Neuronal stem cell (in vitro differentiated cells): ENCODE results near the gene ZNF77.
"Not testable (repeated sequence)": the region's sequence is repeated elsewhere in the genome, so short reads cannot be mapped to it uniquely, and the experiment has no call there.

Experiments
- DNase-seq: peaks from one replicate; pipeline ENCODE4 v3.0.0-alpha.2; 2013; ENCODE audit warnings: low spot score
- H2AFZ ChIP-seq: one replicate; pipeline ENCODE4 v1.6.1; 2013; ENCODE audit warnings: mild to moderate bottlenecking, low read length, inconsistent platforms
- H2AK5ac ChIP-seq: 2 replicates; pipeline ENCODE4 v1.6.1; 2013; ENCODE audit warnings: low read depth, mild to moderate bottlenecking, inconsistent platforms, low read length, moderate library complexity, mixed read lengths
- H2BK120ac ChIP-seq: 2 replicates; pipeline ENCODE4 v1.6.1; 2013; ENCODE audit warnings: low read depth, mild to moderate bottlenecking, inconsistent platforms, low read length, moderate library complexity, mixed read lengths
- H2BK12ac ChIP-seq: one replicate; pipeline ENCODE4 v1.6.1; 2013; ENCODE audit warnings: low read length, inconsistent platforms
- H2BK15ac ChIP-seq: 2 replicates; pipeline ENCODE4 v1.6.1; 2013; ENCODE audit warnings: mild to moderate bottlenecking, low read length, inconsistent platforms, mixed read lengths
- H2BK5ac ChIP-seq: one replicate; pipeline ENCODE4 v1.6.1; 2013; ENCODE audit warnings: inconsistent platforms, mild to moderate bottlenecking, low read length, moderate library complexity
- H3K14ac ChIP-seq: one replicate; pipeline ENCODE4 v1.6.1; 2013; ENCODE audit warnings: low read length, inconsistent platforms
- H3K18ac ChIP-seq: 2 replicates; pipeline ENCODE4 v1.6.1; 2013; ENCODE audit warnings: low read length, inconsistent platforms
- H3K23ac ChIP-seq: 2 replicates; pipeline ENCODE4 v1.6.1; 2013; ENCODE audit warnings: low read depth, mild to moderate bottlenecking, mixed read lengths, low read length, inconsistent platforms; ENCODE audit not compliant: poor library complexity
- H3K27ac ChIP-seq: replicated peaks from 3 replicates; pipeline ENCODE4 v1.5.1; 2013; ENCODE audit warnings: low read length, inconsistent platforms
- H3K27me3 ChIP-seq, 3 experiments: 2 replicates each; pipeline ENCODE4 v1.6.1; 2013; ENCODE audit warnings: low read length in 3 of 3, mild to moderate bottlenecking in 2 of 3, inconsistent platforms in 1 of 3, low read depth in 1 of 3, mixed read lengths in 1 of 3, moderate library complexity in 1 of 3; ENCODE audit not compliant: control insufficient read depth in 3 of 3, insufficient read depth in 3 of 3
- H3K36me3 ChIP-seq, 2 donors: replicated peaks in 1 of 2; 2 replicates each; pipeline ENCODE4 v1.6.1; 2013; ENCODE audit warnings: low read length in 2 of 2; ENCODE audit not compliant: control insufficient read depth in 2 of 2, insufficient read depth in 2 of 2
- H3K4ac ChIP-seq: 2 replicates; pipeline ENCODE4 v1.6.1; 2013; ENCODE audit warnings: inconsistent platforms, mild to moderate bottlenecking, low read length, moderate library complexity
- H3K4me1 ChIP-seq, 2 donors: 1 replicate in 1 of 2; 2 replicates in 1 of 2; pipeline ENCODE4 v1.6.1; 2013; ENCODE audit warnings: low read length in 2 of 2, low read depth in 1 of 2; ENCODE audit not compliant: control insufficient read depth in 2 of 2, insufficient read depth in 1 of 2
- H3K4me2 ChIP-seq: one replicate; pipeline ENCODE4 v1.6.1; 2013; ENCODE audit warnings: mild to moderate bottlenecking, low read length, inconsistent platforms; ENCODE audit not compliant: insufficient read depth, poor library complexity, severe bottlenecking
- H3K4me3 ChIP-seq, 2 donors: 2 replicates each; pipeline ENCODE4 v1.5.1; 2013; ENCODE audit warnings: low read length in 2 of 2, mild to moderate bottlenecking in 2 of 2, inconsistent platforms in 1 of 2, moderate library complexity in 1 of 2
- H3K79me1 ChIP-seq: one replicate; pipeline ENCODE4 v1.6.1; 2013; ENCODE audit warnings: low read depth, mild to moderate bottlenecking, inconsistent platforms, low read length, moderate library complexity
- H3K9ac ChIP-seq: one replicate; pipeline ENCODE4 v1.6.1; 2013; ENCODE audit warnings: mild to moderate bottlenecking, low read depth, low read length, inconsistent platforms; ENCODE audit not compliant: poor library complexity
- H3K9me3 ChIP-seq, 2 donors: replicated peaks in 1 of 2; 2 replicates each; pipeline versions ENCODE3 to v1.6.1; 2013; ENCODE audit warnings: low read length in 2 of 2, mild to moderate bottlenecking in 2 of 2, inconsistent platforms in 1 of 2, low read depth in 1 of 2, mixed read lengths in 1 of 2, moderate library complexity in 1 of 2; ENCODE audit not compliant: control insufficient read depth in 2 of 2, insufficient read depth in 1 of 2
- H4K8ac ChIP-seq: one replicate; pipeline ENCODE4 v1.6.1; 2013; ENCODE audit warnings: low read depth, mild to moderate bottlenecking, inconsistent platforms, low read length, moderate library complexity
- H4K91ac ChIP-seq: one replicate; pipeline ENCODE4 v1.6.1; 2013; ENCODE audit warnings: low read length, low read depth, mild to moderate bottlenecking, inconsistent platforms; ENCODE audit not compliant: poor library complexity
- WGBS, 2 donors: extraction: QIAGEN DNeasy Blood & Tissue Kit; methylation state at CpG; one replicate each; pipeline ENCODE4 v1.1.7; 2013; ENCODE audit warnings: missing lambda C conversion rate in 2 of 2, mixed read lengths in 1 of 2; ENCODE audit not compliant: insufficient read length in 2 of 2, insufficient replicate concordance in 1 of 2; ENCODE audit errors: extremely low coverage in 2 of 2; 5-methylcytosine and 5-hydroxymethylcytosine counted together

Gene ZNF77

DNA sequence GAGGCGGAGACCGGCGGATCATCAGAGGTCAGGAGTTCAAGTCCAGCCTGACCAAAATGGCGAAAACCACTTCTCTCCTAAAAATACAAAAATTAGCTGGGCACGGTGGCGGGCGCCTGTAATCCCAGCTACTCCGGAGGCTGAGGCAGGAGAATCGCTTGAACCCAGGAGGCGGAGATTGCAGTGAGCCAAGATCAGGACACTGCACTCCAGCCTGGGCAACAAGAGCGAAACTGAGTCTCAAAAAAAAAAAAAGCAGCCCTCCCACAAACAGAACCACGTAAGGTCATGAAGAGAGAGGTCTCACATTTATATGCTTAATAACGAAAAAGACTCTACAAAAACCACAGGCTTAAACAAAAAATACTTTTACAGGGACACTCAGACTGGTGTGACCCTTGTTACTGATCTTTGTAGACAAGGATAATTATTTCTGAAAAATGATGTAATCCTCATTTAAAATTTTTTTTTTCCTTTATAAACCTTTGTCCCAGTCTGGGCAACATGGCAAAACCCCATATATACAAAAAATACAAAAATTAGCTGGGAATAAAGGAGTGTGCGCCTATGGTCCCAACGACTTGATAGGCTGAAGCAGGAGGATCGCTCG lies 909 bp upstream of the ZNF77 start:
- no peak overlapping the region for H3K27ac ChIP-seq
- no peaks in the 10 kb centered on the region for H3K9me3 ChIP-seq
- no peak overlapping the region for H3K9ac ChIP-seq
- H2BK120ac ChIP-seq, result no peak overlapping the region
- no peak overlapping the region for H2BK5ac ChIP-seq
- H3K23ac ChIP-seq, result peak overlapping the region; percentile 90
- peak overlapping the region; percentile 95 for H3K14ac ChIP-seq
- peaks cover 8 to 10% of the 10 kb centered on the region in 2 donors for H3K4me1 ChIP-seq
- no peak overlapping the region for H2AK5ac ChIP-seq
- H3K36me3 ChIP-seq, result peaks cover 0 to 8% of the 10 kb centered on the region in 2 donors
- no peak overlapping the region for H4K91ac ChIP-seq
- WGBS, 2 donors, result no CpG with 5 or more reads among the region's 17 CpGs
- H3K18ac ChIP-seq, result peak overlapping the region; percentile 94
- peak overlapping the region; percentile 92 to 97 for H3K4me3 ChIP-seq
- H2BK12ac ChIP-seq, result no peak overlapping the region
- no peak for DNase-seq
- no peak overlapping the region for H4K8ac ChIP-seq
- H3K27me3 ChIP-seq, result no peaks in the 10 kb centered on the region
- H3K4me2 ChIP-seq, result peak overlapping the region; percentile 89
- peak overlapping the region; percentile 100 for H2AFZ ChIP-seq
- no peak overlapping the region for H2BK15ac ChIP-seq
- H3K4ac ChIP-seq, result no peak overlapping the region
- H3K79me1 ChIP-seq, result peaks cover 10% of the 10 kb centered on the region

DNA sequence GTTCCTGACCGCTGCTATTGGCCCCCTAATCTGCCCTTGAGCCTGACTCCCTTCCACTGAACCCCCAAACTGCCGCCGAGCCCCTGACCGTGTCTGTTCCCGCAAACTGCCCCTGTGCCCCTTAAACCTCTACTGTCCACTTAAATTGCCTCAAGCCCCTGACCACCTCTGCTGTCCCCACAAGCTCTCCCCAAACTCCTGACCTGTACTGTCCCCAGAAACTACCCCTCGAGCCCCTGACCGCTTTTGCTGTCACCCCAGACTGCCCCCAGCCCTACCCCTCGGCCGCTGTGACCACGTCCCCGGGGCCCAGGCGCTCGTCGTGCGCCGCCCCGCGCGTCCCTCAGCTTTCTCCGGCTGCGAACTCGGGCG lies 382 bp downstream of the ZNF77 start:
- H3K27me3 ChIP-seq, result no peaks in the 10 kb centered on the region

DNA sequence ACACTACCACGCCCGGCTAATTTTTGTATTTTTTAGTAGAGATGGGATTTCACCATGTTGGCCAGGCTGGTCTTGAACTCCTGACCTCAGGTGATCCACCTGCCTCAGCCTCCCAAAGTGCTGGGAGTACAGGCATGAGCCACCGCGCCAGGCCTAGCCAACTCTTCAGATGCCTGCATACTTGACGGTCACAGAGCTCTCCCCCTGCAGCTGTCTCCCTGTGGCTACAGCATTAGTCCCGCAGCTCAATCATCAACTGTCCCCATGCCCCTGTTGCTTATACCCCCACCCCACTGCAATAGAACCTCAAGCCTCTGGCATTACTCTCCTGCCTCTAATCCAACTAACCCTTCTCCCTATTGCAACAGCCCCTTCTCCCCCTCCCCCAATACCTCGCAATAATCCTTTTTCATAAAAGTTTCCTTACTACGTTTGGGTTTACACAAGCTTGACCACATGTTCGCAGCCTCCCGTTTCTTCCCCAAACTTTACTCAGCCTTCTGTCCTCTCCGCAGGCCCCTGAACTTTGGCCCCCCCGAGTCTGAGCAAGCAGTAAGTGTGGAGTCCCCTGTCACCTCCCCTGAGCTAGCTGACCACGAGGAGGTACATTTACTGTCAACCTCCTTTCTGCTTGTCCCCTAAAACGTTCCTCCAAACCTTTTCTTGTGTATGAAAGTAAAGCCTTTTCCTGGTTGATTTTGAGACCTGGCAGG lies 1.7 kb downstream of the ZNF77 start:
- Histone ChIP-seq H3K4me3 (no peak overlapping the region), H3K27me3 (no peaks in the 10 kb centered on the region), H2BK120ac (no peak overlapping the region), H2BK5ac (no peak overlapping the region), H3K4ac (no peak overlapping the region), H3K23ac (no peak overlapping the region), H3K9me3 (peaks cover 4 to 7% of the 10 kb centered on the region in 2 donors), H4K8ac (no peak overlapping the region), H3K27ac (no peak overlapping the region), H3K4me2 (no peak overlapping the region), H3K14ac (no peak overlapping the region), H3K79me1 (peaks cover 10% of the 10 kb centered on the region), H3K36me3 (peaks cover 6 to 15% of the 10 kb centered on the region in 2 donors), H4K91ac (no peak overlapping the region), H3K9ac (no peak overlapping the region), H2AK5ac (no peak overlapping the region), H3K18ac (no peak overlapping the region), H3K4me1 (peaks cover 2 to 6% of the 10 kb centered on the region in 2 donors), H2BK12ac (no peak overlapping the region), H2AFZ (no peak overlapping the region), H2BK15ac (no peak overlapping the region)
- no peak for DNase-seq
- 100% methylated on average over 1 of the region's 14 CpGs; no CpG with 5 or more reads in 1 of the 2 donors for WGBS, 2 donors

More for the DNA sequence above, 382 bp downstream of the ZNF77 start:
- H3K4me2 ChIP-seq, result peak overlapping the region; percentile 91
- no peak overlapping the region for H2BK12ac ChIP-seq
- no CpG with 5 or more reads among the region's 23 CpGs for WGBS, 2 donors
- H2AK5ac ChIP-seq, result peak overlapping the region; percentile 89
- peak overlapping the region; percentile 90 to 92 for H3K4me3 ChIP-seq
- H2BK5ac ChIP-seq, result peak overlapping the region; percentile 62
- H4K91ac ChIP-seq, result no peak overlapping the region
- peak overlapping the region; percentile 91 for H3K23ac ChIP-seq
- H3K4me1 ChIP-seq, result peaks cover 5 to 6% of the 10 kb centered on the region in 2 donors
- peaks cover 10% of the 10 kb centered on the region for H3K79me1 ChIP-seq
- H3K9ac ChIP-seq, result peak overlapping the region; percentile 90
- H3K18ac ChIP-seq, result peak overlapping the region; percentile 92
- H3K4ac ChIP-seq, result no peak overlapping the region
- H3K27ac ChIP-seq, result no peak overlapping the region
- H2AFZ ChIP-seq, result peak overlapping the region; percentile 100
- peaks cover 1 to 12% of the 10 kb centered on the region in 2 donors for H3K36me3 ChIP-seq
- H3K9me3 ChIP-seq, result peaks cover under 1 to 3% of the 10 kb centered on the region in 2 donors
- no peak overlapping the region for H2BK120ac ChIP-seq
- no peak overlapping the region for H4K8ac ChIP-seq
- DNase-seq, result no peak
- no peak overlapping the region for H2BK15ac ChIP-seq
- H3K14ac ChIP-seq, result peak overlapping the region; percentile 38

DNA sequence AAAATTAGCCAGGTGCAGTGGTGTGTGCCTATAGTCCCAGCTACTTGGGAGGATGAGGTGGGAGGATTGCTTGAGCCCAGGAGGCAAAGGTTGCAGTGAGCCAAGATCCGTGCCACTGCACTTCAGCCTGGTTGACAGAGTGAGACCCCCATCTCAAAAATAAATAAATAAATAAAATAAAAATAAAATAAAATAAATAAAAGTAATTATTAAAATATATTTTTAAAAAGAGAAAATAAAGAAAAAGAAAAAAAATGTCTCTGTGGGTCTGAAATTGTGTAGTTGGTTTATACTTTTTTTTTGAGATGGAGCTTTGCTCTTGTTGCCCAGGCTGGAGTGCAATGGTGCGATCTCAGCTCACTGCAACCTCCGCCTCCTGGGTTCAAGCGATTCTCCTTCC lies 8.9 kb downstream of the ZNF77 start:
- no CpG with 5 or more reads among the region's 4 CpGs for WGBS, 2 donors
- H3K27me3 ChIP-seq, result not testable (repeated sequence)
- H3K9me3 ChIP-seq, result peaks cover 29 to 62% of the 10 kb centered on the region in 2 donors

More for the DNA sequence above, 8.9 kb downstream of the ZNF77 start:
- H2BK5ac ChIP-seq, H3K27ac ChIP-seq, H3K4ac ChIP-seq, H2AFZ ChIP-seq, H3K23ac ChIP-seq, H3K4me1 ChIP-seq, H2BK120ac ChIP-seq, H2BK15ac ChIP-seq, H3K14ac ChIP-seq, H3K79me1 ChIP-seq, H3K18ac ChIP-seq, H2BK12ac ChIP-seq, H4K8ac ChIP-seq, H4K91ac ChIP-seq, H3K9ac ChIP-seq, H3K4me2 ChIP-seq, H2AK5ac ChIP-seq, H3K4me3 ChIP-seq, DNase-seq: not testable (repeated sequence)
- peaks cover 30 to 74% of the 10 kb centered on the region in 2 donors for H3K36me3 ChIP-seq
